ENCODE results near the gene EIF3L. TPM values are rescaled to one million over a fixed set of nuclear protein-coding genes. Genes with fewer than 3 reads are reported as not detected.

Gene EIF3L
- total and polyA plus RNA-seq, 2 experiments from 2014 or later, result 206 to 346 TPM

GRCh38 chr22:37865510-37865909 lies 16.3 kb downstream of the EIF3L start:
- Histone ChIP-seq H3K9me2 (ENCODE audit: insufficient read depth) (no peaks in the 10 kb centered on the region), H3K4me3 (no peak overlapping the region), H3F3A (ENCODE audit: insufficient read depth) (peaks cover 27% of the 10 kb centered on the region; the same call in 1 of the 2 replicates), H3K4me2 (ENCODE audit: unreplicated experiment) (no peak overlapping the region), H3K9ac (no peak overlapping the region), H3K36me3 (ENCODE audit: low read depth) (peaks cover 75% of the 10 kb centered on the region), H3K27ac (no peak overlapping the region), H4K20me1 (ENCODE audit: insufficient read depth) (no peaks in the 10 kb centered on the region), H3K9me3 (ENCODE audit: low read depth) (no peaks in the 10 kb centered on the region), H2AFZ (no peak overlapping the region), H3K27me3 (replicated peaks; ENCODE audit: insufficient read depth) (no peaks in the 10 kb centered on the region), H3K4me1 (ENCODE audit: insufficient read depth) (0 out of 2 replicates have a peak, but pooled peaks cover 10% of the 10 kb centered on the region), H3K79me2 (ENCODE audit: insufficient read depth) (peaks cover 68% of the 10 kb centered on the region)
- 93 to 94% methylated on average over 6 of the region's 6 CpGs for WGBS, 2 experiments (ENCODE audit: low coverage in 1 of 2, low lambda C conversion rate in 2 of 2, missing lambda C conversion rate in 2 of 2)
- DNase-seq, result no peak
- in situ Hi-C loops (cut with MboI), result no loop called here
- no peak for TF ChIP-seq EZH2phosphoT487 (IDR thresholded peaks at IDR 0.05; ENCODE audit: insufficient read depth, low read depth)
- no peak for TF ChIP-seq EZH2 (IDR thresholded peaks at IDR 0.05; ENCODE audit: insufficient read depth, poor library complexity, severe bottlenecking)

- Histone ChIP-seq H3K4me2 (ENCODE audit: unreplicated experiment) (no peak overlapping the region), H3K27me3 (replicated peaks; ENCODE audit: insufficient read depth) (no peaks in the 10 kb centered on the region), H3K36me3 (ENCODE audit: low read depth) (peaks cover 77% of the 10 kb centered on the region), H4K20me1 (ENCODE audit: insufficient read depth) (no peaks in the 10 kb centered on the region), H3K27ac (no peak overlapping the region), H3K9me2 (ENCODE audit: insufficient read depth) (no peaks in the 10 kb centered on the region), H3K4me1 (ENCODE audit: insufficient read depth) (no peaks in the 10 kb centered on the region), H3K79me2 (ENCODE audit: insufficient read depth) (peaks cover 74% of the 10 kb centered on the region), H3K9ac (no peak overlapping the region), H2AFZ (no peak overlapping the region), H3F3A (ENCODE audit: insufficient read depth) (peaks cover 3% of the 10 kb centered on the region; the same call in 1 of the 2 replicates), H3K4me3 (no peak overlapping the region), H3K9me3 (ENCODE audit: low read depth) (no peaks in the 10 kb centered on the region)
- no peak for TF ChIP-seq EZH2phosphoT487 (IDR thresholded peaks at IDR 0.05; ENCODE audit: insufficient read depth, low read depth)
- TF ChIP-seq EZH2 (IDR thresholded peaks at IDR 0.05; ENCODE audit: insufficient read depth, poor library complexity, severe bottlenecking), result no peak
- in situ Hi-C loops (cut with MboI), result no loop called here
- WGBS, 2 experiments (ENCODE audit: low coverage in 1 of 2, low lambda C conversion rate in 2 of 2, missing lambda C conversion rate in 2 of 2), result 65 to 71% methylated on average over 7 of the region's 7 CpGs
- no peak for DNase-seq
These were observed 21.1 kb downstream of the EIF3L start for GRCh38 chr22:37870273-37870672.

GRCh38 chr22:37880668-37881440 lies 31.6 kb downstream of the EIF3L start:
- H3K4me1 ChIP-seq (ENCODE audit: insufficient read depth), result peaks cover 25% of the 10 kb centered on the region
- 40 to 45% methylated on average over 6 of the region's 6 CpGs for WGBS, 2 experiments (ENCODE audit: low coverage in 1 of 2, low lambda C conversion rate in 2 of 2, missing lambda C conversion rate in 2 of 2)
- peak overlapping the region; percentile 50 for H3K27ac ChIP-seq
- no peaks in the 10 kb centered on the region for H3K27me3 ChIP-seq (replicated peaks; ENCODE audit: insufficient read depth)
- H3K9me2 ChIP-seq (ENCODE audit: insufficient read depth), result no peaks in the 10 kb centered on the region
- TF ChIP-seq EZH2 (IDR thresholded peaks at IDR 0.05; ENCODE audit: insufficient read depth, poor library complexity, severe bottlenecking) (no peak), EZH2phosphoT487 (IDR thresholded peaks at IDR 0.05; ENCODE audit: insufficient read depth, low read depth) (no peak)
- H3K9ac ChIP-seq, result peak overlapping the region; percentile 40; the same call in 1 of the 2 replicates
- in situ Hi-C loops (cut with MboI), result no loop called here
- H4K20me1 ChIP-seq (ENCODE audit: insufficient read depth), result no peaks in the 10 kb centered on the region
- H2AFZ ChIP-seq, result no peak overlapping the region
- peaks cover 38% of the 10 kb centered on the region for H3F3A ChIP-seq (ENCODE audit: insufficient read depth)
- no peaks in the 10 kb centered on the region for H3K9me3 ChIP-seq (ENCODE audit: low read depth)
- peaks cover 60% of the 10 kb centered on the region for H3K79me2 ChIP-seq (ENCODE audit: insufficient read depth)
- H3K4me2 ChIP-seq (ENCODE audit: unreplicated experiment), result peak overlapping the region; percentile 22
- H3K36me3 ChIP-seq (ENCODE audit: low read depth), result peaks cover 49% of the 10 kb centered on the region
- H3K4me3 ChIP-seq, result no peak overlapping the region
- DNase-seq, result peak; percentile 81

GRCh38 chr22:37884420-37884819 lies 35.2 kb downstream of the EIF3L start:
- peaks cover 34% of the 10 kb centered on the region for H3K4me1 ChIP-seq (ENCODE audit: insufficient read depth)
- H4K20me1 ChIP-seq (ENCODE audit: insufficient read depth), result no peaks in the 10 kb centered on the region
- in situ Hi-C loops (cut with MboI), result no loop called here
- peaks cover 56% of the 10 kb centered on the region for H3K79me2 ChIP-seq (ENCODE audit: insufficient read depth)
- H3K9ac ChIP-seq, result peak overlapping the region; percentile 4; the same call in 1 of the 2 replicates
- TF ChIP-seq EZH2 (IDR thresholded peaks at IDR 0.05; ENCODE audit: insufficient read depth, poor library complexity, severe bottlenecking), result no peak
- no peak for TF ChIP-seq EZH2phosphoT487 (IDR thresholded peaks at IDR 0.05; ENCODE audit: insufficient read depth, low read depth)
- no peaks in the 10 kb centered on the region for H3K27me3 ChIP-seq (replicated peaks; ENCODE audit: insufficient read depth)
- 15% methylated on average over 6 of the region's 6 CpGs for WGBS, 2 experiments (ENCODE audit: low coverage in 1 of 2, low lambda C conversion rate in 2 of 2, missing lambda C conversion rate in 2 of 2)
- H3K4me3 ChIP-seq, result 0 out of 2 replicates have a peak overlapping the region, but pooled peaks have one; percentile 0
- DNase-seq, result peak; percentile 66
- H3K36me3 ChIP-seq (ENCODE audit: low read depth), result peaks cover 36% of the 10 kb centered on the region
- peak overlapping the region; percentile 33 for H3K4me2 ChIP-seq (ENCODE audit: unreplicated experiment)
- no peak overlapping the region for H2AFZ ChIP-seq
- no peaks in the 10 kb centered on the region for H3K9me3 ChIP-seq (ENCODE audit: low read depth)
- peaks cover 35% of the 10 kb centered on the region for H3F3A ChIP-seq (ENCODE audit: insufficient read depth)
- H3K9me2 ChIP-seq (ENCODE audit: insufficient read depth), result no peaks in the 10 kb centered on the region
- peak overlapping the region; percentile 47 for H3K27ac ChIP-seq

Data from GM23248 (cell line).